Muscle of back (tissue), 11 donors: Measurements from ENCODE around the gene COL4A1. TPM values are rescaled to one million over a fixed set of nuclear protein-coding genes. Genes with fewer than 3 reads are reported as not detected.
A peak's percentile ranks its signal among the peaks of the same experiment; 100 is the strongest.

Source experiments
- DNase-seq, 3 donors: peaks; one replicate each; pipeline versions ENCODE4 v3.0.0 to v3.0.0-alpha.2; 2013
- polyA plus RNA-seq, 10 donors: library from polyadenylated mRNA; unstranded; fragments of 120-200 nt; gene quantifications; one replicate each; pipeline ENCODE4 v1.2.1, GENCODE V29; 2013; ENCODE audit not compliant: insufficient read length in 10 of 10

COL4A1 gene
- polyA plus RNA-seq, 10 donors: 614 to 866 (median 684) TPM

DNA sequence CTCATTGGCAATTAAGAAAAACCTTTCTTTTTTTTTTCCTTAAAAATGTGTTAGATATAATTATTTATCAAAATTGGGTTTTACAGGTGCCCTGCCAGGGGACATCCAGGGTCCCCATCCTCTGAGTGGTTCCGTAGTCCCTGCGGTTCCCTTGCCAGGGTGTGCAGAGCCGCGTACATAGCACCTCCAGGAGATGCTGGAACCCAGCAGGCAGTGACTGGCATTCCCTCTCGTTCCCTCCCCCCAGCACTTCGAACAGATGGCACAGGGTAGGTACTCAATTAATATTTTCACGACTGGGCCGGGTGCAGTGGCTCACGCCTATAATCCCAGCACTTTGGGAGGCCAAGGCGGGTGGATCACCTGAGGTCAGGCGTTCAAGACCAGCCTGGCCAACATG, 82.0 kb downstream of the COL4A1 start:
- DNase-seq: no peak

DNA sequence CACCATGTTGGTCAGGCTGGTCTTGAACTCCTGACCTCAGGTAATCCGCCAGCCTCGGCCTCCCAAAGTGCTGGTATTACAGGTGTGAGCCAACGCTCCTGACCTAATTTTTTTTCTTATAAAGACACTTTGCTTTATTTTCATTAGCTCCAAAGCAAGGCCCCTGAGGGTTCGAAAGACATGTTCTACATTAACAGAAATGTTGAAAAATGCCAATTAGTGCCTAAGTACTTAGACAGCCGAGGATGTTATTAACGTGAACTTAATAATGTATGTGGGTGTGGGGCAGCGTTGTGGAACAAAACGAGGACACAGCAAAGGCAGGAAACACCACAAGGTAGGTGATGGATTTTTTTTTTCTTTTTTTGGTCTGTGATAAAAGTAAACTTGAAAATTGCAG, 82.4 kb downstream of the COL4A1 start:
- DNase-seq: no peak

DNA sequence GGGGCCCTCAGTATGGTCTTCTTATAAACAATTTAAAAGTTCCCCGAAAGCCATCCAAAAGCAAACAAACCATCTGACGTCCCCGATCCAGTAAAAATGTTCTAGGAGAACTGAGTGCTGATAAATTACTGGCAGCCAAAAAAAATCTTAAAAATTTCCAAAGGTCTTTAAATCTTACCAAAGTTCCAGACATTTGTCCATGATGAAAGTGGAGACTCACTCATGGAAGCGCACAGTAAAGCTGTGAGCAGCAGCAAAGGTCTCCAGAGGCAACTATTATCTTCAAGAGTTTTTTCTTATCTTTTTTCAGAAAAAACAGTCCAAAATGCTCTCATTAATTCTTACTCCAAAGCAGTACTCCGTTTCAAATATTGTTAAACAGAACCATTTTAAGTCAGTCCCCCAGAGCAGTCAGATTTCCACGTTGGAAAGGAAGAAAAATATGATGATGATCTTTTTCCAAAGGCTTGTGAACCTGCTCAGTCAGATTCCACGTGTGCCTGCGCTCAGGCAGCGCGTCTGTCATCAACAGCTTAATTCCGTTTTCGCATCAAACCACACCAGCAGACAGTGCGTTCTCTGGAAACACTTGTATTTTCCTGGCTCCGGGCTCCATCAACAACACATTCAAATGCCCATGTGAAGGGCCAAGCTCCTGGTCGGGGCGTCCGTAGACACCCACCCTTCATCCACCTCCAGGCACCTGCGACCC, 85.4 kb downstream of the COL4A1 start:
- peak in 2 of 3 donors; percentile 67 to 84 for DNase-seq

DNA sequence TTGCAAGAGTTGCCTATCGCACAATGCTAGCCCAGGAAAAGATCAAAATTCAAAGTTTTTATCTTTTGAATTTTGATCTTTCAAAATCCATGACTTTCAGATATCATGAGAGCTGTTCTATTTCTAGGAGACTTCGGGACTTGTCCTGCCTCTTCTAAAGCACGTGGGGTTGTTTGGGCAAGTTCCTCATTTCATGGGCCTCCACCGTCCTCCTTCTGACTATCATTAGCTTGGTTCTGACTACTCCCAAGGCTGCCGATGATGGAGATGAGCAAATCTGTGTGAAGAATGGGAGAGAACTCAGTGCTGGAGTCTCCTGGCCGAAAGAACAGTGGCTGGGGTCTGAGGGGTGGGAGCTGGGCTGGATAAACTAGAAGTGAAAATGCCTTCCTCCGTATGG, 86.5 kb downstream of the COL4A1 start:
- DNase-seq: no peak

DNA sequence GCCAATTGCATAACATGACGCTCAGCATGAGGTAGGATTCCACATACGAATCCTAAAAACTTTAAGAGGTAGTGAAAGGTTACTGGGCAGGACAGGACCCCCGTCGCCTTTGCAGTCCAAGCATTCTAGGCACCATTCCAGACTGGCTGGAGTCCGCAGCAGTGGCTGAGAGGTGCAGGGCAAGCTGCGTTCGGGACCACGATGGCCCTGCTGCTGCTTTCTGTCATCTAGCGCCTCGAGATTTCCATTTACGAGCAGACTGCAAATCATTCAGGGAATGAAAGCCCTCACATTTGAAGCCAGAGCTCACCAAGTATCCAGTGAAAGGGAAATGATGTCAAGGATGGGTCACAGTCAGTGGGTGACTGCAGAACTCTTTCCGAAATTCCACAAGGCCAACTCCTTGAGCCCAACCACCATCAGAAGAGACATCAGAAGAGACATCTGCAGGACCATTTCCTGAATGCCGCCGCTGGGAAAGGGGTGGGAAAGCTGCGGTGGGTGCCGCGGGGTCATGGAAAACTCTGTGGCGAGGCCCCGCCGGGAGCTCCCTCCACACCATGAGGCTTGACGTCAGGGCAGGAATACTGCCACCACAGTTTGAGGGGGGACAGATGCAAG, 88.3 kb downstream of the COL4A1 start:
- peak in 2 of 3 donors; percentile 27 to 64 for DNase-seq

DNA sequence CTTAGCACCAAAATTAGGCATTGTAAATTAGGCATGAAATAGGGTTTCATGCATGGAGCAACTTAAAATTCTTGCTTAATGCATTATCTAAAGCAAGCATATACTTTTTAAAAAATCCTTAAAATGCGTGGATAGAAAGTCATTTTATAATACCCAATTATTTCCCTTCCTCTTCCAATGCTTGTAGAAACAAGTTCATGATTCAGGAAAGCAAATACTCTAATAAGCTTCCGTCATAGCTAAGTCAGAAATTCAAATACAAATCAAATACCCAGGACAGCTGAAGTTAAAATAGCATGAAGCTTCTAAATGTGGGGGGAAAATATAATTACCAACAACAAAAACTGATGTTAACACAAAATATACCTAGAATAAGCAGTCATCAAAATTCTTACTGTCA, 89.1 kb downstream of the COL4A1 start:
- DNase-seq: no peak

DNA sequence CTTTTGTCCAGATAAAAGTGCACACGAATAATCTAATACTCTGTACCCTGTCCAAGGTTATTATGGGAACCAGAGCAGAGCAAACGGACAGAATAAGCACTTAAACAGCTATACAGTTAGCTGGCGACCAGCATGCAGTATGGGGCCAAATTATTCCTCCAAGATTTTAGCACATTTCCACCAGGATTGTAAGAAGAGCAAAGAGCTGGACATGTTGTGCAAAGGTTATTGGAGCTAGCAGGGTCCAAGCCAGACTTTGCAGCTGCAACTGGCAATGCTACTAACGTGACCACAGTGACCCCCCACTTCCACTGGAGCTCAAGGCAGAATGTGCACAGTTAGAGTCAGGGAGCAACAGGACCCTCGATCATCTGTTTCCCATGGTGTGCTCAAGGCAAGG, 89.9 kb downstream of the COL4A1 start:
- DNase-seq: peak; percentile 80 to 95 (median 89)

DNA sequence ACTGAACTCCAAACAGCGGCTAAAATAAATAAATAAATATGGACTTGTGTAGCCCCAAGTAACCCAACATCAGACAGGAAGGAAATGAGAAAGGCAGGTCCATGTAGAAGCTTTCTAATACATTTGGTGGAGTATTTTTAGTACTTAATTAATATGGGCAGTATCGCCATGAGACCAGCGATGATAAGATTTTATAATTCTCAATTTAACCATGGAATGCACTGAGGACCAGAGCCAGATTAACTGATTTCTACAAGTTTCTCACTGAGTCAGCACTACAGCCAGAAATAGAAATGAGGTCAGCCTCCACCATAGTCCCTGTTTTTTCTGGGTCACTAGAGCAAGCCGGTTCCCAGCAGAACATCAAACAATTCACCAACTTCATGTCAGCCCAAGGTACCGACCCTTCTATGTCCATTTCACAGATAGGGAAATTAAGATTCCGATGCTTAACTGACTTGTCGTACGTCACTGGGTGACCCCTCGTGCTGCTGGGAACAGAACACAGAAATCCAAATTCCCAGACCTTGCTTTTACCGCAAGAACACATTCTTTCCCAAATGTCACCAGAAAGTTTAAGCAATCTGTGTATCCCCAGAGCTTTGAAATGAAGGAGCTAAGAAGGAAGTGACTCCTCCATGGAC, 90.4 kb downstream of the COL4A1 start:
- DNase-seq: peak; percentile 67 to 89 (median 75)

DNA sequence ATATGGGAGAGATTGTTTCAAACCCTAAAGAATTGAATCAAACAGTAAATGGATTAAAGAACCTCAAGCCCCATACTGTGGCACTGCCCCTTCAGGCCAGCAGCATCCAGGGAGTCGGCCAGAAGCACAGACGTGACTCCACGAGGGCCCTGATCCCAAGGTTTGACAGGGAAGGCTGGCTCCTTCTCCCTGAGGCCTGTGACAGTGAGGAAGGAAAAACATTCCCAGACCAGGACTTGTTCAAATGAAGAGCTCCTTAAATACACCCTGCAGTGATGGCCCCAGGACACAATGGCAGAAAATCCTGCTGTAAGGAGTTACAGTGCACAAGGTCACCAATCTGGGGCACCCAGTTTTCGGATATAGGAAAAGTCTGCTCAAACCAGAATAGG, 91.0 kb downstream of the COL4A1 start:
- no peak for DNase-seq

DNA sequence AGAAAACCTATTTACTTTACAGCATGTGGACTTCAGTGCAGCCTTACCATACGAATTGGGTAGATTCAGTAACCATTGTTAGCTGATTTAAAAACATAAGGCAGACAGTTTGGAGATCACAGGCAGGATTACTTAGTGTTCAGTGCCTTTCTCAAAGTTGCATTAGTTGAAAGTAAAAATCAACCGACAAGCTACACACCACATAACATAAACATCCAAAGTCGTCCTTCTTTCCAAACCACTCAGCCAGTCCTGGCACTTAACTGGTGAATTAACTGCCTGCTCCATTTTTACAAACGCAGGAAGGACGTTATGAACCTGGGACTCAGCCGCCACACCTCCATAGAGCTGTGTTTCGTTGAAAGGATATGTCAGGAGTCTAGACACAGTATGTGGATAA, 91.4 kb downstream of the COL4A1 start:
- no peak for DNase-seq

DNA sequence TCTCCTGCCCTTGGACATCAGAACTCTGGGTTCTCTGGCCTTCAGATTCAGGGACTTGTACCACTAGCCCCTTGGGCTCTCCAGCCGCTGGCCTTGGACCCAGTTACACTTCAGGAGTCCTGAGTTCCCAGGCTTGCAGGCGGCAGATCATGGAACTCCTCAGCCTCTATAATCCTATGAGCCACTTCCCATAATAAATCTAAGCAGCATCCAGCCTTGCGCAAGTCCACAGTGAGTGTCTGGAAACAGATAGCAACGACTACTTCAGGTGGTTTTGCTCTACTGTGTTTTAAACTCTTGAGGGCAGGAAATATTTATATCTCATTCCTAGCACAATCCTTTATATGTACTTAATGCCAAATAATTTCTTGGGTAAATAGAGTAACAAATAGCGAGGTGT, 92.3 kb downstream of the COL4A1 start:
- no peak for DNase-seq

DNA sequence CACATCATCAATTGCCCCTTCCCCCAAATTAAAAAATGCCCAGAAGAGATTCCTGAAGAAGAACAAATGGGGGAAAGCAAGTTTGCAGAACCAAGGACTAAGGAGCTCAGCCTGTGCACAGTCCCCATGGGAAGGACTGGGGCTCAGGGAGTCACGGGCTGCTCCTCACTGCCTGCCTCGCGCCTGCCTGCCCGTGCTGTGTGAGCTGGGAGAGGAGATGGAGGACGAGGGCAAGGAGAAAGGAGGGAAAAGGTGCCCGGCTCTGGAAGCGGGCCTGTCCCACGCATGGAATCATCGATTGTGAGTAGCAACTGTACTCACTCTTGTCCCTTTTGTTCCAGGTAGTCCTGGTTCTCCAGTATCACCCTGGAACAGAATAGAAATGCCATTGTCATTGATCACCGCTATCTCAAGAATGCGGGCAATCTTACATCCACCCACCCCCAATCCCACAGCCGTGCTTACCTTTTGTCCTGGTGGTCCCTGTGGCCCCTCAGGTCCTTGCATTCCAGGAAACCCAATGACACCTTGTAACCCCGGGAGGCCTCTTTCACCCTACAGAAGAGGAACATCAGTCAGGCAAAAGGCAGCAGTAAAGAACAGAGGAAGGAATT, 93.4 kb downstream of the COL4A1 start:
- DNase-seq: no peak

DNA sequence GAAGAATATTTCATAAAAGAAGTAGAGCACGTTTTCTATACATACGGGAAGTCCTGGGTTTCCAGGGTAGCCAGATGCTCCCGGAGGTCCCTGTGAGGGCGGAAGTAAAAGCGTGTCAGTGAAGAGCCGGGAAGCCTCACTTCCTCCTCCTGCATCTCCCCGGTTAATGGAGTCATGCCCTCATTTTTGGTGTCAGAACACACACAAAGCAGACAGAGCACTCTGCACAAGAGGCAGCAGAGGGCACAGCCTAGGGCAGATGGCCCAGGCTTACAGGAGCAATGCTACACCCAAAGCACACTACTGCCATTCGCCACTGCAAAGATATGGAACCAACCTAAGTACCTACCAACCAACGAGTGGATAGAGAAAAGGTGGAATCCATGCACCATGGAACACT, 94.4 kb downstream of the COL4A1 start:
- no peak for DNase-seq

DNA sequence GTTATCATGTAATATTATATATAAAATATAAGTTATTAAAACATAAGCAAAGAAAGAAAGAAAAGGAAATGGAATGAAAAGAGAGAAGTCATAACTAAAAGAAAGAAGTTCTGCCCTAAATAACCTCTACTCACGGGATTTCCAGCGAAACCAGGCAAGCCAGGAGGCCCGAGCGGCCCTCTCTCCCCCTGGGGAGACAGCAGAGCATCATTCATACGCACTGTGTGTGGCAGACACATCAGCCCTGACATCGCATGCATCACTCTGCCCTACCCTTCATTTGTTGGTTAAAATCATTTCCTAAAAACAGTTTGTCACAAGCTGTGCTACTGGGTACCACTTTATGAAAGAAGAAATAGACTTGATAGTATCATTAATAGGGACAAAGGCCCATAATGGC, 95.2 kb downstream of the COL4A1 start:
- no peak for DNase-seq

DNA sequence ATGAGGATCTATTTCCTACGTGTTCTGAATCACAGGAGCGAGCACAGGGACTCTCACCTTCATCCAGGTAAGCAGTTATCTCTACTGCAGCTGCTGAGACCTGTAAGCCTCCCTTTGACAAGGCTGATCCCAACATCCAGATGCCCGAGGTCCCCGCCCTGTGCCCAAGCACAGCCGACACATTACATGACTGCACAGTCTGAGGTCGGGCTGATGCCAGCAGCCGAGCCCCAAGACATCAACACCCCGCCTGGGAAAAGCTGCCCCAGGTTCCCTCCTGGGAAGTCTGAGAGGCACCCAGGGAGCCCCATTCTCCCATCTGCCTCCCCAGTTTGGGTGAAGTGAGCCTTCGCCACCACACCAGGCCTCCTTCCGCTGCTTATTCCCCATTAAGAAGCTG, 95.9 kb downstream of the COL4A1 start:
- no peak for DNase-seq

DNA sequence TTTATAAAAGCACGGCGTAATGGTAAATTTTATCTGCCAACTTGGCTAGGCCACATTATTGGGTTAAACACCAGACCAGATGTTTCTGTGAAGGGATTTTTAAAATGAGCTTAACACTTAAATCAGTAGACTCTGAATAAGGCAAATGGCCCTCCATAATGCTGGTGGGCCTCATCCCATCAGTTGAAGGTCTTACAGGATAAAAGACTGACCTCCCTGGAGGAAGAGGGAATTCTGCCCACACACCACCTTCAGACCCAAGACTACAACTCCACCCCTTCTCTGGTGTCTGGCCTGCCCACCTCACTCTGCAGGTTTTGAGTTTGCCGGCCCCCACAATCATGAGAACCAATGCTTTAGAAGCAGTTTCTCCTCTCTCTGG, 96.4 kb downstream of the COL4A1 start:
- no peak for DNase-seq

DNA sequence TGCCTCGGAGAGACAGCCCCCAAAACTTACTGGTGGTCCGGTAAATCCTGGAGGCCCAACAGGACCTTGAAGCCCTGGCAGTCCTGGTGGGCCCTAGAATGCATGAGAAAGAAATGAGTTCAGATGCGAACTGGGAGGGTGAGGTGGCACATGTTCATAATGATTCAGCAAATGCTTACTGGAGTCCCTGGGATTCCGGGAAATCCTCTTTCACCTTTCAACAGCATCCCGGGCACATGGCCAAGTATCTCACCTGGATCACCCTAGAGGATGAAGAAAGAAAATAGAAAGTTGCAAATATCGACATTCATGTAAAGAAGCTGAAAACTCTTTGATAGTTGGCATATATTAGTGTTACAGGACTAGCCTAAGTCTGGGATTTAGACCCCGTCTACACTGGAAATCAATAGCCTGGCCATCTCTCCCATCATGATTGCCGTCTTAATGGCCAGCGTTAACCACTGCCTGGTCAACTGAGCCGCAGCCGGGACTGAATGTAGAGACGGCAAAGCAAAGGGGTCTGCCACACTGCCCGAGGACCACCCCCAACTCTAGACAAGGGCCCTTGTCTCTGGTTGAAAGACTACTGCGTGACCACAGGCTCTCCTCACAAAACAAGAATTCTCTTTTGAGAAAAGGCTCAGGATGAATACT, 96.9 kb downstream of the COL4A1 start:
- DNase-seq: no peak

DNA sequence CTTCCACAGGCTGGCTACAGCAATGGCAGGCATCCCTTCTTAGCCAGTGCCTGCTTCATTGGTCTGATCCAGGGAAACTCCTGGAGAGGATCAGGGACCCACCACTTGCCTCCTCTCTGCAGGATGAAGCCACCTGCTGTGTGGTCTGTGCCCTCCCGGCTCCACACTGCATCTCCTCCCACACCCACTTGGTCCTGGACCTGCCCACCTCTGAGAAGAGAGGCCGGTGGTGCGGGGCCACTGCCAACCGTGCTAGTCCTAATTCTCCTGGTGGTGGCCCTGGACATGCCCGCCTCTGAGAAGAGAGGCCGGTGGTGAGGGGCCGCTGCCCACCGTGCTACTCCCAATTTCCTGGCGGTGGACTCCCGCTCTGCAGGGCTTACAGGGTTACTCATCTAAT, 98.8 kb downstream of the COL4A1 start:
- no peak for DNase-seq

DNA sequence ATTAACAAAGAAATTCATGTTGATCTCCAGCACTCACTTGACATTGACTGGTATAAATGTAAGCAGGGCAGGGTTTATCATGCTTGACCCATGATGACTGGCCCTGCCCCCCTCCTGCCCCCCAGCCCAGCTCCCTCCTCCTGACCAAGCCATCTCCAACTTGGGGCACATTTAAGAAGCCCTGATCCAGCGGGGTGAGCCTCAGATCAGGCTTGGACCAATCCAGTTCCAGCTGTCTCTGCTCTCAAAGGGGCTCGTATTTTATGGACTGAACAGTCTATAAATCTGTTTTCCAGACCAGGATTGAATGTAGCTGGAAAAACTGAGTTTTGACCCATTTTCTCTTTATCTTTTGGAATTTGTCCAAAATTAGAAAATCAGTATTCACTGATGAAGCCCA, 100.0 kb downstream of the COL4A1 start:
- no peak for DNase-seq

DNA sequence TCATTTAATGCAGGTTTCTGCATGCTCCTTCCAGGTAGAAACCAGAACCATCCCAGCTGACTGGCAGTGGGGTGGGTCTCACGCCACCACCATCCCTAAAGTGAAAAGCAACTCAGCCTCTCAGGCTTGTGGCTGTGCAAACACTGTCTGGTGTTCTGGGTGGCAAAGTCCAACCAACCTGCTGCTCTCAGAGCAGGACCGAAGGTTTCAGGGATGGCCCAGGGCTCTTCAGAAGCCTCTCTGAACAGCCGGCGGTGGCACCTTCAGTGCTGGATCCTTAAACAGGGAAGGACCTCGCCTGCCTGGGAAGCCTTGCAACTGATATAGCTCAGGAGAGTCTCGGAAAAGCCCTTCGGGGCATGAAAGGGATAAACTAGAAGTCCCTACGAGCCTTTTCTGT, 100.8 kb downstream of the COL4A1 start:
- DNase-seq: no peak

DNA sequence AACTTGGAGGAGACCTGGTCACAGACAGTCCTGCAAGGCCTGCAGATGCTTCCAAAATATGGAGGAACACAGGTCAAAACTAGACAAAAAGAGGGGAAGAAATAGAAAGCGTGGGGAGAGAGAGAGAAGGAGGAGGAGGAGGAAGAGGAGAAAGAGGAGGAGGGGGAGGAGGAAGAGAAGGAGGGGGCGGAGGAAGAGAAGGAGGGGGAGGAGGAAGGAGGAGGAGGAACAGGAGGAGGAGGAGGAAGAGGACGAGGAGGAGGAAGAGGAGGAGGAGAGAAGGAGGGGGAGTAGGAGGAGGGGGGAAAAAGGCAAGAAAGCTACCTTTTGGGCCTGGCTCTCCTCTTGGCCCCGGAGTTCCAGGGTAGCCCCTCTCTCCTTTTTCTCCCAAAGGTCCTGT, 105.8 kb downstream of the COL4A1 start:
- DNase-seq: no peak

DNA sequence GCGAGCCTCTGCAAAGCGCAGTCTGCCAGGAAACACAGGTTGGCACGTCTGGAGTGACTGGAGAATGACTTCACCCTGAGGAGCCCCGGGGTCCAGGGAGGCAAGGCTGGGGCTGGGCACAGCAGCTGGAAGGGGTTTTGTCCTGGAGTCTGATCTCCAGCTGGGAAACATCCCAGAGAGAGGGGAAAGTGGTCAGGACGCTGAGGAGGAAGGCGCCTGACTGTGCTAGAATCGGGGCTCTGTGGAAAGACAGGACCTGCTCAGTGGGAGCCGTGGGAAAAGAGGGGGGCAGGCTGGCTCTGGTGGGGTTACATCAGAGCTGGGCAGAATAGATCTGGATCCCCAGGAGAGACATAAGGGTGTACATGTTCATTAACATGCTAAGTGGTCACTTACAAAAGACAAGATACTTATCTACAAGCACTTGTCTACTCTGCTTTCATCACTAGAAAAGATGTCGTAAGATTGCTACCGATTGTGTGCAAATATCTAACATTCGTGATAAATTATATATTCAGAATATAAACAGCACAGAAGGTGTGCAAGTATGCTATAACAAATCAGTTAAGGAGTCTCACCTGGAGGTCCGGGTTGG, 106.6 kb downstream of the COL4A1 start:
- no peak for DNase-seq
